GM19025 (cell line): ENCODE data around the gene LGR6.
"Not testable (repeated sequence)": the region's sequence is repeated elsewhere in the genome, so short reads cannot be mapped to it uniquely, and the experiment has no call there.

Experiments used
- ATAC-seq: cut with Tn5 transposase; IDR thresholded peaks from one replicate; pipeline ENCODE4 v1.9.1; 2021; ENCODE audit warnings: mild to moderate bottlenecking, low read depth, moderate library complexity; ENCODE audit not compliant: unreplicated experiment

LGR6 gene, protein sequence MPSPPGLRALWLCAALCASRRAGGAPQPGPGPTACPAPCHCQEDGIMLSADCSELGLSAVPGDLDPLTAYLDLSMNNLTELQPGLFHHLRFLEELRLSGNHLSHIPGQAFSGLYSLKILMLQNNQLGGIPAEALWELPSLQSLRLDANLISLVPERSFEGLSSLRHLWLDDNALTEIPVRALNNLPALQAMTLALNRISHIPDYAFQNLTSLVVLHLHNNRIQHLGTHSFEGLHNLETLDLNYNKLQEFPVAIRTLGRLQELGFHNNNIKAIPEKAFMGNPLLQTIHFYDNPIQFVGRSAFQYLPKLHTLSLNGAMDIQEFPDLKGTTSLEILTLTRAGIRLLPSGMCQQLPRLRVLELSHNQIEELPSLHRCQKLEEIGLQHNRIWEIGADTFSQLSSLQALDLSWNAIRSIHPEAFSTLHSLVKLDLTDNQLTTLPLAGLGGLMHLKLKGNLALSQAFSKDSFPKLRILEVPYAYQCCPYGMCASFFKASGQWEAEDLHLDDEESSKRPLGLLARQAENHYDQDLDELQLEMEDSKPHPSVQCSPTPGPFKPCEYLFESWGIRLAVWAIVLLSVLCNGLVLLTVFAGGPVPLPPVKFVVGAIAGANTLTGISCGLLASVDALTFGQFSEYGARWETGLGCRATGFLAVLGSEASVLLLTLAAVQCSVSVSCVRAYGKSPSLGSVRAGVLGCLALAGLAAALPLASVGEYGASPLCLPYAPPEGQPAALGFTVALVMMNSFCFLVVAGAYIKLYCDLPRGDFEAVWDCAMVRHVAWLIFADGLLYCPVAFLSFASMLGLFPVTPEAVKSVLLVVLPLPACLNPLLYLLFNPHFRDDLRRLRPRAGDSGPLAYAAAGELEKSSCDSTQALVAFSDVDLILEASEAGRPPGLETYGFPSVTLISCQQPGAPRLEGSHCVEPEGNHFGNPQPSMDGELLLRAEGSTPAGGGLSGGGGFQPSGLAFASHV

DNA sequence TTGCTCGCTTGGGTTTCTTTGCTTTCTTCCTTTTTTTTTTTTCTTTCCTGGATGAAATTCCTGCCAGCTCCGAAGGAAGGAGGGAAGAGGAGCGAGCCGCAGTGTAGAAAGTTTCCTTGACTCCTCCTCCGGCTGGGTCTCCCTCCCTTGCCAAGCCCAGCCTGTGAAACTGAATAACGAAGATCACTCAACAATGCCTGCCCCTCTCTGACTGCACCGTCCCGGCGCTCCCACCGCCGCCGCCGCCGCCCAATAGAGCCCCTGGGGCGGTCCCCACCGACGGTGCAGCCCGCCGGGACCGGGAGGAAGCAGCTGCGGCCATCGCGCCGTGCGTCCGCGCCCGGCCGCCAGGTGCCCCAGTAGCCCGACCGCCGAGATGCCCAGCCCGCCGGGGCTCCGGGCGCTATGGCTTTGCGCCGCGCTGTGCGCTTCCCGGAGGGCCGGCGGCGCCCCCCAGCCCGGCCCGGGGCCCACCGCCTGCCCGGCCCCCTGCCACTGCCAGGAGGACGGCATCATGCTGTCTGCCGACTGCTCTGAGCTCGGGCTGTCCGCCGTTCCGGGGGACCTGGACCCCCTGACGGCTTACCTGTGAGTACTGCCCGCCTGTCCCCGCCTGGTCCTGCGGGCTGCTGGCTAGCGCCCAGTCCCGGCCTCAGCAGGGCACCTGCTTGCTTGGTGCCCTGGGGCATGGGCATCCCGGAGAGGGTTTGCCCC lies at the start of gene LGR6:
Gene LGR6 (plus strand): TSS at position 186 of the 714 bp plus-strand sequence. CDS start 191 bp downstream, at position 377.
- no peak for ATAC-seq

DNA sequence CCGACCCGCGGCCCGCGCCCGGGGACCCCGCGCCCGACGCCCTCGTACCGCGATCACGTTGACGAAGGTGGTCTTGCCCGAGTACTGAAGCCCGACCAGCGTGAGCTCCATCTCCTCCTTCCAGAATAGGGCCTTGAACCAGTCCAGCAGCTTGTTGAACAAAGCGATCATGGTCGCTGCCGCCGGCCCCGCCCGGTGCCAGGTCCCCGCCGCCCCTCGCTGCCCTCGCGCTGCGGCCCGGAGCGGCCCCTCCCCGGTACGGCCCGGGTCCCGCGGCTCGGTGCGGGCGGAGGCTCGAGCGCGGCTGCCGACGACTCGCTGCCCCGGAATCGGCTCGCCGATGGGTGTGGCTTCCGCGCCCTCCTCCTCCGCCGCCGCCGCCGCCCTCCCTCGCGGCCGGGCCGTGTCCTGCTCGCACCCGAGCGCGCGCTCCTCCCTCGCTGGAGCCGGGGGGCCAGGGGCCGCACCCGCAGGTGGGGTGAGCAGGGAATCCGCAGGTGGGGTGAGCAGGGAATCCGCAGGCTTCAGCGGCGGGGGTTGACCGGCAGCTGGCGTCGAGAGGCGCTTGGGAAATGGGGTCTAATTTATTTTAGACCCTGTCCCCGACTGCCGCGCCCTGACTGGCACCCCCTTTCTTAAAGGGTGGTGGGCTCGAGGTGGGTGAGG lies 49.1 kb upstream of the LGR6 start, which contains the start of gene ARL8A:
Gene ARL8A (minus strand): TSS at position 336 of the 666 bp plus-strand sequence. CDS start 165 bp downstream, at position 171.
- peak; percentile 55 for ATAC-seq

DNA sequence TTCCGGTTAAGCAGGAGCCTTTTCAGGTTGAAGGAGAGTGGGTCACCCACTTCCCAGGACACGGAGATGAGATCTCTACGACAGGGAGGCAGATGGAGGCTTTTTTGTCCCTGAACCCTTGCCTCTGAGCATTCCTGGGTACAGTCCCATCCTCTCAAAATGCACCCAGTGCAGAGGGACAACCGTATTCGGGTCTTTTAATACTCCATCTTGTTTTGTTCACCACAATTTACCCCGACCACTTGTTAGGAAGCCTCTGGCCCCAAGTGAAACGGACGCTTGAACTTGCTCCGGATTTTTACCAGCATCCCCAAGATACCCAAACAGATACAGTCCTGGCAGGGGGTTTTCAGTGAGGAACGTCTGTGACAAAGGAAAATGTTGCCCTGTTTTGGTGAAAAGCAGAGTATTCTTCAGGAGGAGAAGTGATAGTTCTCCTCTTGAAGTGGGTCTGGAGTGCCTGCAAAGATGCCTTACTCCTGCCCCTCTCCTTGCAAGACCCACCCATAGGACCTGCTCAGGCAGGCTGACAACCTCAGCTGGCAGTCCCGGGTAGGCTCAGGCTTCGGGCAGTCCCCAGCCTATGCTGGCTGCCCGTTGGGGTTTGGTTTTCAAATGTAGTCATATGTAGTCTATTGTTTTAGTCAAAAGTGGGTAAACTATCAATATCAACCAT lies 48.4 kb upstream of the LGR6 start:
- ATAC-seq: no peak

DNA sequence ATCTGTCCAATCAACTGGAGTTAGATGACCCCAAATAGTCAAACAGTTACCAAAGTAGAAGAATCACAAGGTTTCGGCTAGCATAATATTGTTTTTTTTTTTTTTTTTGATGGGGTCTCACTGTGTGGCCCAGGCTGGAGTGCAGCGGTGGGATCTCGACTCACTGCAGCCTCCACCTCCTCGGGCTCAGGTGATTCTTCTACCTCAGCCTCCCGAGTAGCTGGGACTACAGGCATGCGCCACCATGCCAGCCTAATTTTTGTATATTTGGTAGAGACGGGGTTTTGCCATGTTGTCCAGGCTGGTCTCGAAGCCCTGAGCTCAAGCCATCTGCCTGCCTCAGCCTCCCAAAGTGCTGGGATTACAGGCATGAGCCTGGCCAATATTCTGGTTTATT lies 47.9 kb upstream of the LGR6 start:
- not testable (repeated sequence) for ATAC-seq

DNA sequence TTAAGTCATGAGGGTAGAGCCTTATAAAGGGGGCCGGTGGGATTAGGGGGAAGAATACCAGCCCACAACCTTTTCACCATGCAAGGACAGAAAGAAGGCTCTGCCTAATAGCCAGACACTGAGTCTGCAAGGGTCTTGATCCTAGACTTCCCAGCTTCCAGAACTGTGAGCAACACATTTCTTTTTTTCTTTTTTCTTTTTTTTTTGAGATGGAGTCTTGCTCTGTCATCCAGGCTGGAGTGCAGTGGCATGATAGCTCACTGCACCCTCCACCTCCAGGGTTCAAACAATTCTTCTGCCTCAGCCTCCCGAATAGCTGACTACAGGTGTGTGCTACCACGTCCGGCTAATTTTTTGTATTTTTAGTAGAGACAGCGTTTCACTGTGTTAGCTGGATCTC lies 47.3 kb upstream of the LGR6 start:
- ATAC-seq: no peak

DNA sequence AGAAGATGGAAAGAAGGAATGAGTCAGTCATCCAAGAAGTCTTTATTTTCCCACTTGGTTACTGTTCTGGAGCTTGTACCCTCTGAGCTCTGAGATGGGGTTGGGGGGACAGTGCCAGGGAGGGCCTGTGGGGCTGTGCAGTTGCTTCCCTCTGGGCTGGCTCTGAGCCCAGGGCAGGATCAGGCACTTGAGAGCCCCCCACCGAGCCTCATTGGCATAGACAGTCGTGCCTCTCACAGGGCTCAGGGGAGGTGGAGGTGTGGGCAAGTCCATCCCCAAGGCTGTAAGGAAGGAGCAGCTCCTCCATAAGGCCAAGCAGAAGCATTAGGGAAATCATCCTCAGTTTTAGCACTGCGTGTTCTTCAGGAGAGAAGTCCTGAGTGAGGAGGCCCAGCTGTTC lies 46.6 kb upstream of the LGR6 start:
- ATAC-seq: no peak

DNA sequence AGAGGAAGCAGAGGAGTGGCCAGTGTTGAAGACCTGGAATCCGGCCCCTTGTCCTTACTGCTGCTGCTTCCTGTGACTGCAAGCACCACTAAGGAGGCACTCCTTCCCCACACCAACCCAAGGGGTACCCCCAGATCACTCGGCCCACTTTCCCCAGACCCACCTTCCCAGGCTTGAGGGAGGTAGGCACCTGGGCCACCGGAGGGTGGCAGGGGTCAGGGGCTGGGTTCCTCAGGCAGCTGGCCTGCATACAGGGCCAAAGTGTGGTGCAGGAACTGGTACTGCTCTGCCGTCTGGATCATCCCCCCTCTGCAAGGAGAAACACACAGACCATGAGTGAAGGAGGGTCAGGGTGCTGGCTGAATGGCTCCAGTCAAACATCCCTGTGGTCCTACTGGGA lies 45.2 kb upstream of the LGR6 start:
- ATAC-seq: no peak

DNA sequence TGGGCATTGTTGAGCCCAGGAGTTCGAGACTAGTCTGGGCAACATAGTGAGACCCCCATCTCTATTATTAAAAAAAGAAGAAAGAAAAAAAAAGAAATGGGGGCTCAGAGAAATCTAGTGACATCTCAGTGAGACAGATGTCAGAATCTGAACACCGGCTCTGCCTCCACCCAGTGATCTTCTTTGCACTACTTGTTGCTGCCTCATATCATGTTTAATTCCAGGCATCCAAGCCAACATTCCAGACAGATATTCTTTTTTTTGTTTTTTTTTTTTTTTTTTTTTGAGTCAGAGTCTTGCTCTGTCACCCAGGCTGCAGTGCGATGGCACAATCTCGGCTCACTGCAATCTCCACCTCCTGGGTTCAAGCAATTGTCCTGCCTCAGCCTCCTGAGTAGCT lies 44.0 kb upstream of the LGR6 start:
- ATAC-seq: no peak

DNA sequence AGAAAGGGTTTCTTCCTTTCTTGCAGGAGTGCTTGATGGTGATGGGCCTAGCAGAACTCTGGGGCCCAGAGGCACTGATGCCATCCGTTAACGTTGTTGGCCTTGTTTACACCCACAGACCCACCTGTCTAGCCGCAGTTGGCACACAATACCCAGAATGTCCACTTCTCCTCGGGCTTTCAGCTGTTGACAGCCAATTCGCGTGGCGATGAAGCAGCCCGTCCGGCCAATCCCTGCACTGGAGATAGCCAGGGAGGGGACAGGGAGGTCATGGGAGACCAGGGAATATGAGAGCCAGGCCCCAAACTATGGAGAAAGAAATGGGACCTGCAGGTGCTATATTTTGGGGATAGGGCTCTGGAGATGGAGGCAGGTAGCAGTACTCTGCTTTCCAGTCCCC lies 43.4 kb upstream of the LGR6 start:
- no peak for ATAC-seq

DNA sequence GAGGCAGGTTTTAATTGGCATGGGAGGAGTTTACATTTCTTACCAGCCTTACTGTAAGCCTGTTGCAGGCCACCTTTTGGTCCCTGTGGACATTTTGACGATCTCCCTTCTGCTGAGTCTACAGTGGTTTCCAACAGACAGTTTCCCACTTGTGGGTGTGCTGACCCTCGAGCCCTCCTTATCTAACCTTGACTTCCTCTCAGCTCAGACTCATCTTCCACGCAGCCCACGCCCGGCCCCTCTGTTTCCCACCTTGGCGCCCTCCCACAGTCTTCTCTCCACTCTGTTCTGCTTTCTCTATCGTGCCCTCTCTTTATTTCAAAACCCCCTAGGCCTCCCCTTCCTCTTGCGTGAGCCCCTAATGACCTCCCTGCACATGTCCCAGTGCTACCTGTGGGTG lies 43.0 kb upstream of the LGR6 start:
- no peak for ATAC-seq

DNA sequence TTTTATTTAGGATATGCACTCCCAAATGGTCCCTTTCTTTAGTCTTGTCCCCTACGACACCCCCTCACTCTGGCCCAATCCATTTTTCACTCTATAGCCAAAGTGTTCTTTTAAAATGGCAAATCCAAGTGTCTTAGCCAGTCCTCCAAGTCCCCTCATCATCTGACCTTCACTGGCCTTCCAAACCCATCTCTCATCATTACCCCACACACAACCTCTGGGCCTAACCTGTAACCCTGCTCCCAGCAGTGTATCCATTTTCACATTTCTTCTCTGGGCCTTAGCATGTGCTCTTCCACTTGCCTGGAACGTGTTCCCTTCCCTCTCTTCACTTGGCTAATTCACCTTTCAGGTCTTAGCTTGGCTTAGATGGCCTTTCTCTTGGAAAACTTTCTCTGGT lies 42.6 kb upstream of the LGR6 start:
- ATAC-seq: no peak

DNA sequence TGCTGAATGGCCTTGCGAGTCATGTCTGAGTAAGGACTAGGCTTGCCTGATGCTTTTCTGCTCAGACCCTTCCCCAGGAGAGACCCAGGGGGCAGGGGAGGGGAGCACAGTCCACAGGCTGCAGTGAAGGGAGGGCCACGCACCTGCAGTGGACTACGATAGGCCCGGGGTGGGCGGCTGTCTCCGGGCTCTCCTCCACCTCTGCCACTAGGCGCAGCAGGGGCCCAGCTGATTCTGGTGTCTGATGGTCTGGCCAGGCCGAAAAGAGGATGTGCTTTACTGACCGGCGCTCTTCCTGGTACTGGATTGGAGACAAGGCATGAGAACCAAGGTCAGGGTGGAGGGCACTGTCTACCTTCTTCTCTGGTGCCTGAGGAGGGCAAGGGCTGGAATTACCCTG lies 41.2 kb upstream of the LGR6 start:
- ATAC-seq: no peak

DNA sequence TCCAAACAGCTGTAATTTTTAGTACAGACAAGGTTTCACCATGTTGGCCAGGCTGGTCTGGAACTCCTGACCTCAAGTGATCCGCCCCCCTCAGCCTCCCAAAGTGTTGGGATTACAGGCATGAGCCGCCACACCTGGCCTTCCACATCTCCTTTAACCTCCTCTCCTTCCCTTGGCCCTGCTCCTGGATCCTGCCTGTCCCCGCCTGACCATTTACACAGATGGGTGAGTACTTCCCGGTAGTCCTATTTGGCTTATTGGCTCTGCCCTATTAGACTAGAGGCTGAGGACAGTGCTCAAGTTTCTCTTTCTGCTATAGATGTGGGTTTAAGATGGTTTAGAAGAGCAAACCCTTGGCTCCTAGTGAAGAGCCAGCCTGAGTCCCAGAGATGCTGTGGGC lies 40.3 kb upstream of the LGR6 start:
- no peak for ATAC-seq

DNA sequence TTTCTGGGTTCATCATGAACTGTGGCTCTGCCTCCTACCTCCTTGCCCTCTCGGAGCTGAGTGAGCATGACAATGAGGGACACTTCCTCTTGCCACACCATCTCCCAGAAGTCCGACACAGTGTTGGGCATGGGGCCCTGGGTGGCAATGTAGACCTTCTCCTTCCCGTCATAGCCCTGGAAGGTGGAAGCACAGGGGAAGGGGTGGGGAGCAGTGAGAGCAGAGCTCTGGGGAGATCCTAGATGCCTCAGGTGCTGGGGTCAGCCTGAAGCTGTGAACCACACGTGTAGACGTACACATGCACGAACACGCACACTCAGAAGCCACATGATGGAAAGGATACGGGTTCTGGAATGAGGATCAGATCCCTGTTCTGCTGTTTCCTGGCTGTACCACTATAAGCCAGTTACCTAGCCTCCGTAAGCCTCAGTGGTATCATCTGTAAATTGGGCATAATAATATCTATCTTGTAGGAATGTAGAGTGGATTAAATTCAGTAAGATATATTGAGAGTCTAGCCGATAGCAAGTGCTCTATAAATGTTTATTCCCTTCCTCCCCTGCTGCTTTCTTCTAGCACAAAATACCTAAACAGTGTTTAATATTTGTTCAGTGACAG lies 39.3 kb upstream of the LGR6 start:
- ATAC-seq: no peak

DNA sequence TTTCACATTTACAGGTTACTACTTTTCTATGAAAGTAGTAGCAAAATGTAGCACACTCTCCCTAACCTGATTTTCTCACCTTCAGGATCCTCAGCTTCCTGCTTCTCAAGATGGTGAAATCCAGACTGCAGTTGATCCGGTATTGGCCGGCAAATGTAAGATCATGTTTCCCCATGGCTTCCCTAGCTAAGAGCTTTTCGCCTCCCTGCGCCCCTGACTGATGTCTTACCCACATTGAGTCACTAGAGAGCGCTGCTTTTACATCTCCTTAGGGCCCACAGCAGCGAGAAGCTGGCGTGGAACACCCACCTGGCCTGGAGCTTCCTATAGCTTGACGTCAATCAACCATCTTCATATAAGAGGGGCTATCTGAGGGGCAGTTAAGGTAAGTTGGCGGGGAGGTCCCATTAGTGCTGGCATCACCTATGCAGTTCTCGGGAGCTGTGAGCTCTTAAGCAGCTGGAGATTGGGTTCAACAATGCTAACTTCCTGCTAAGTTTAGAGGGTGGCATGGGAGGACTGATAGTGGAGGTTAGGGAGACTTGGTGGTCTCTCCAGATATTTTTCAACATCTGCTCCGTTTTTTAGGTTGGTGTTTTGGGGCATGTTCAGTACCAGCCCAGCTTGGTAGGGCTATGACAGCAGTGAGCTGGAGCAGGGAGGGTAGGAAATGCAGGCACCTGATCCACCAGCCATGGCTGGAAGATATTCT lies 38.7 kb upstream of the LGR6 start:
- no peak for ATAC-seq

DNA sequence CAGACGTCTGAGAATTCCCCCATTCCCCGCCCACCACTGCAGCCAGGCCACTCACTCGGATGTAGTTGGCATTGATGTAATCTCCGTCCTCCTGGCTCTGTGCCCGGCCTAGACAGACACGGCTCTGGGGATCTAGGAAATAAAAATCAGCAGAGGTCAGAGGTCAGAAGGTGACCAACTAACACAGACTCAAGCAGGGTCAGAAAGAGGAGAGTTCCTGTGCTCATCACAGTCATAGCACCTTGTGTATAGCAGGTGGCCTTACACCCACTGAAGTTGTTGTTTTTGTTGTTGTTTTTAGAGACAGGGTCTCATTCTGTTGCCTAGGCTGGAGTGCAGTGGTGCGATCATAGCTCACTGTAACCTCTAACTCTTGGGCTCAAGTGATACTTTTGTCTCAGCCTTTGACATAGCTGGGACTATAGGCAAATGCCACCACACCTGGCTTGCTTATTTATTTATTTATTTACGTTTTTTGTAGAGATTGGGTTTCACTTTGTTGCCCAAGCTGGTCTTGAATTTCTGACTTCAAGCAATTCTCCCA lies 38.0 kb upstream of the LGR6 start:
- ATAC-seq: no peak

DNA sequence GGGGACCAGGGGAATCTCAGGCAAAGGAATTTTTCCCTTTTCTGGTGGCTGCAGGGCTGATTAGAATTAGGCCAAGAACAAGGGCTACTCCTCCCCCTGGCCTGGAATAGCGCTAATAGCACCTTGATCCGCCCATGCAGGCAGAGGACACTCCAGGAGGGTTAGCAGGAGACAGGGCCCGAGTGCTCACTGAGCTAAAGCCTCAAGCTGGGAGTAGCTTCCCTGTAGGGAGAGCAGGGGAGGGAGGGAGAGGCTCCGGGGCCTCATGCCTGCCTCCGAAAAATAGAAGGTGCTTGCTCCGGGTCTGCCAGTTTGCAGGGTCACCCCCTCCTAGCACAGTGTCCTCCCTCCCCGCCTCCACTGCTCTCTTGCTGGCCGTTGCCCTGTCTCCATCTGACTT lies 37.0 kb upstream of the LGR6 start:
- no peak for ATAC-seq

DNA sequence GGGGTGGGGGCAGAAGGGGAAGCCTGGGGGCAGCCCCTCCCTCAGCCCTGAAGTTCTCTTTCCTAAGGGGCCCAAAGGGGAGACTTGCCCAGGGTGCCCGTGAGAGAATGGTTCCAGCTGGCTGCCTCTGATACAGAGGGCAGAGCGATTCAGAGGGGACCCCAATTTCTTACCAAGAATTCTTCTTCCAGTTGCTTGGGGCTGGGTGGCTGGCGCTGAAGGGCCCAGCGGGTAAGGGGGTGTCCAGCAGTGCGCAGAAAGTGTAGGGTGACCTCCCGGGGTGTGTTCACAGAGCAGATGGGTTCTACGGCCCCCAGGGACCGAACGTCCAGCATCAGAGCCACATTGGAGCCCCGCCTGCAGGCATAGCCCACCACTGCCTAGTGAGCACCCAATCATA lies 35.7 kb upstream of the LGR6 start:
- ATAC-seq: no peak
